ENCODE results near the gene TIMELESS.
"Not testable (repeated sequence)": the region's sequence is repeated elsewhere in the genome, so short reads cannot be mapped to it uniquely, and the experiment has no call there.

TIMELESS gene

DNA sequence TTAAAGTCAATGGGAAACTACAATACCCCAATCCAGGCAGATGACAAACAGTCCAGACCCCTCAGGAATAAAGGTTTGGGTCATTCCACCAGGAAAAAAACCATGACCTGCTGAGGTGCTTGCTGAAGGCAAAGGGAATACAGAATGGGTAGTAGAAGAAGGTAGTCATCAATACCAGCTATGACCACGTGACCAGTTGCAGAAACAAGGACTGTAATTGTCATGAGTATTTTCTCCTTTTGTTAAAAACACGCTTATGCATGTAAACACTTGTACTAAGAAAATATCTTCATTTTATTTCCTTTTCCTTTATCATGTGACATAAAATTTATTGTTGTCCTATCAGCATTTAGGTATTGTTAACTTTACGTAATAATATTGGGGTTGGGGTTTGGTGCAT is 45.0 kb downstream of the TIMELESS start:
- not testable (repeated sequence) for DNase-seq (ENCODE audit: low read depth in 2 of 2)

DNA sequence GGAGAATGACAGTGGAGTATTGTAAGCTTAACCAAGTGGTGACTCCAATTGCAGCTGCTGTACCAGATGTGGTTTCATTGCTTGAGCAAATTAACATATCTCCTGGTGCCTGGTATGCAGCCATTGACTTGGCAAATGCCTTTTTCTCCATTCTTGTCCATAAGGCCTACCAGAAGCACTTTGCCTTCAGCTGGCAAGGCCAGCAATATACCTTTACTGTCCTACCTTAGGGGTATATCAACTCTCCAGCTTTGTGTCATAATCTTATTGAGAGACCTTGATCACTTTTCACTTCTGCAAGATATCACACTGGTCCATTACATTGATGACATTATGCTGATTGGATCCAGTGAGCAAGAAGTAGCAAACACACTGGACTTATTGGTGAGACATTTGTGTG is 47.6 kb downstream of the TIMELESS start:
- not testable (repeated sequence) for DNase-seq (ENCODE audit: low read depth in 2 of 2)

DNA sequence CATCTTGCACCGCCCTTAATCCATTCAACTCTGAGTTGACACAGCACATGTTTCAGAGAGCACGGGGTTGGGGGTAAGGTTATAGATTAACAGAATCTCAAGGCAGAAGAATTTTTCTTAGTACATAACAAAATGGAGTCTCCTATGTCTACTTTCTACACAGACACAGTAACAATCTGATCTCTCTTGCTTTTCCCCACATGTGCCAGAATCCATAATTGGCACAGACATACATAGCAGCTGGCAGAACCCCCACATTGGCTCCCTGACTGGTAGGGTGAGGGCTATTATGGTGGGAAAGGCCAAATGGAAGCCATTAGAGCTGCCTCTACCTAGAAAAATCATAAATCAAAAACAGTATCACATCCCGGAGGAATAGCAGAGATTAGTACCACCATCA is 48.1 kb downstream of the TIMELESS start:
- DNase-seq (ENCODE audit: low read depth in 2 of 2), result not testable (repeated sequence)

DNA sequence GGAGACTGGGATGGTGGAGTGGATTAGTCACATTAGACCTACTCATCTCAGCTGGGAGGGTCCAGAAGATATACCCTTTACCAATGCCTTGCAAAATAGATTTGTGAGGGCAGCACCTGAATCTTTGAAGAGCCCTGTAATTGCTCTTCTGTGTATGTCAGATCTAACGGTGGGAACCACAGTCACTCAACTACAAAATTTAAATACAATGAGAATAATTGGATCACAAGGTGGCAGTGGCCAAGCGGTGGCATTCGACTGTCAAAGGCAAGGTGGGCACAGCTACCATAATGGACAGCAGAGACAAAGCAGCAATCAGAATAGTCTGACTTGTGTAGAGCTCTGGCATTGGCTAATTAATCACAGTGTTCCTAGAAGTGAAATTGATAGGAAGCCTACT is 49.8 kb downstream of the TIMELESS start:
- not testable (repeated sequence) for DNase-seq (ENCODE audit: low read depth in 2 of 2)

DNA sequence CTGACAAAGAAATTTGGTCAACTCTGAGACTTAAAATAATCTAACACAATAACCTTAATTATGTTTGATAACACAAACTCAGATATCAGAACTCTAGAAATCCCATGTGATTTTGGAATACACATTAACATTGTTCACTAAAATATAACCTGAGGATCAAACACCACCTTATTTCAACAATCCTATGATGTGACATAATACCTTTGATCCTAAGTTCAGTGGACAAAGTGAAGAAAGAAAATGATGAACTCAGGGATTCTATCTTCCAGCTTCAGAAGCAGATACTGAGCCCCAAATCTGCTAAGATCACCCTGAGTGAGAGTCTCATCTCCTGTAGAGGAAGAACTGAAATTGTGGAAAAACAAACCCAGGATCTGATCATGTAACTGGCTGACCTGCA is 50.9 kb downstream of the TIMELESS start:
- DNase-seq (ENCODE audit: low read depth in 2 of 2), result no peak

DNA sequence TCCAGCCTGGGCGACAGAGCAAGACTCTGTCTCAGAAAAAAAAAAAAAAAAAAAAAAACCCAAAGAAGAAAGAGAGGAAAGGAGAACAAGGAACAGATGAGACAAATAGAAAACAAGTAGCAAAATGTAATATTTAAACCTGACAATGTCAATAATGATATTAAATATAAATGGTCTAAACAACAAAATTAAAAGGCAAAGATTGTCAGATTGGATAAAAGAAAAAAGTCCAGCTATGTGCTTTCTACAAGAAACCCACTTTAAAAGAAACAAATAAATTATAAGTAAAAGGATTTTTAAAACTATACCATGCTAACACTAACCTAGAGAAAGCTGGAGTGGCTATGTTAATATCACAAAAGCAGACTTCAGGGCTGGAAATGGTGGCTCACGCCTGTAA is 56.9 kb downstream of the TIMELESS start:
- no peak for DNase-seq (ENCODE audit: low read depth in 2 of 2)

DNA sequence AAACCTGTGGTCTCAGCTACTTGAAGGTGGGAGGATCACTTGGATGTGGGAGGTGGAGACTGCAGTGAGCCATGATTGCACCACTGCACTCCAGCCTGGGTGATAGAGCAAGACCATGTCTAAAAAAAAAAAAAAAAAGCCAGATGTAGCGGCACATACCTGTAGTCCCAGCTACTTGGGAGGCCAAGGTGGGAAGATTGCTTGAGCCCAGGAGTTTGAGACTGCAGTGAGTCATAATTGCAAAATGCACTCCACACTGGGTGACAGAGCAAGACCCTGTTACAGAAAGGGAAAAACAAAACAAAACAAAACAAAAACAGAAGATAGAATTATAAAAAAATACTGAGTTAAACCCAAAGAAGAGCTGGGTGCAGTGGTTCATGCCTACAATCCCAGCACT is 57.5 kb downstream of the TIMELESS start:
- no peak for DNase-seq (ENCODE audit: low read depth in 2 of 2)

DNA sequence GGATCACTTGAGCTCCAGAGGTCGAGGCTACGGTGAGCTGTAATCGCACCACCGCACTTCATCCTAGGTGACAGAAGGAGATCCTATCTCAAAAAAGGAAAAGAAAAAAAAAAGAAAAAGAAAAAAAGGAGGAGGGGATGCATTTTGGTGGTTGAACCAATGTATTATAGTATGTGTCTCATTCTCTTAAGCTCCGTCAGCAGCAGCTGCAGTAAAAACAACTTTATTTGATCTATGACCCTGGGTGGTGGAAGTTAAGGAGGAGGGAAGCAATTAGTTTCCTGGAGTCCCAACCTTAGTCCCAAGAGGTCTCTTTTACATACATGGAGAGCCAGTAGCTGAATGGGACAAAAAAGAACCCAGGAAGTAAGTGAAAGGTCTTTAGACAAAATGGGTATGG is 59.8 kb downstream of the TIMELESS start:
- DNase-seq (ENCODE audit: low read depth in 2 of 2), result no peak

DNA sequence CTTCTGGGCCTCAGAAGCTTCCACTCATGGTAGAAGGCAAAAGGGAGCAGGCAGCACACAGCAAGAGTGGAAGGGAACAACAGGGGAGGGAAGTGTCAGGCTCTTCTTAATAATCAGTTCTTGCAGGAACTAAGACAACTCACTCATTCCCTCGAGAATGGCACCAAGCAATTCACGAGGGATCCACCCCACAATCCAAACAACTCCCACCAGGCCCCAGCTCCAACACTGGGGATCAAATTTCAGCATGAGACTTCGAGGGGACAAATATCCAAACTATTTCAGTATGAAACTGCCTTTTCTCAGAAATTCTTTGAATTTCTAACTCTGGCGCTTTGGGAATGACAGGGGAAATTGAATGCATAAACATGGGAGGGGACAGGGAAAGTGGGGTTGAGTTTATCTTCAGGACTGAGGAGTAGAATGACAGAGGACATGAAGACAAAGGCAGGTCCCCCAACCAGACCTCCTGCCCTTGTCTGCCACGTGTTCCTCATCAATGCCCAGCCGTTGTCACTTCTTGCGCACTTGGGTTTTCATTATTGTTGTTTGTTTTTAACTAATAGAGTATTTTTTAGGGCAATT is 62.0 kb downstream of the TIMELESS start:
- DNase-seq (ENCODE audit: low read depth in 2 of 2), result no peak

DNA sequence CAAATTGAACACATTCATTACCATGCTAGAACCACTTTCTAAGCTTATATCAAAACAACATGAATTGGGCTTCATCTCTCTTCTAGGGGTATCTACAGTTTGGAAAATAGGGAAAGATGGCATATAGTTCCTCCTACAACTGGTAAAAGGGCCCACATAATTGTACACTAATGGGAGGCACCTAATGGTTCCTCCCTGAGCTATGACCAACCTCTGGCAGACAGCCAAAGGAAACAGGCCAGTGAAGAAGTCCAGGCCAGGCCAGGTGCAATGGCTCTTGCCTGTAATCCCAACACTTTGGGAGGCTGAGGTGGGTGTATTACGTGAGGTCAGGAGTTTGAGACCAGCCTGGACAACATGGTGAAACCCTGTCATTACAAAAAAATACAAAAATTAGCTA is 63.4 kb downstream of the TIMELESS start:
- DNase-seq (ENCODE audit: low read depth in 2 of 2), result no peak

DNA sequence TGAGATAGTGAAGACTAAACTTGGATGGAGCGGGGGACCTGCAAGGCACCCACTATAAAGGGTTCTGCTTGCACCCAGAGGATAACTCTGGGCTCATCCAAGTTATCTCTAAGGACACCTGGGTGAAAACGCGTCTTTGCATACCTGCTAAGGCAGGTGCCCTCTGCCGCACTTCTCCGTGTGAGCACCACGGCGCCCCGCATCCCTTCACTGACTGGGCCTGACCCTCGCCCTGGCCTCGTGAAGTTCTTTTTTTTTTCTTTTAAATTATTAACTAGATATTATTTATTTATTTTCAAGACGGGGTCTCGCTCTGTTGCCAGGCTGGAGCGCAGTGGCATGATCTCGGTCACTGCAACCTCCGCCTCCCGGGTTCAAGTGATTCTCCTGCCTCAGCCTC is 66.6 kb downstream of the TIMELESS start:
- DNase-seq (ENCODE audit: low read depth in 2 of 2), result no peak

DNA sequence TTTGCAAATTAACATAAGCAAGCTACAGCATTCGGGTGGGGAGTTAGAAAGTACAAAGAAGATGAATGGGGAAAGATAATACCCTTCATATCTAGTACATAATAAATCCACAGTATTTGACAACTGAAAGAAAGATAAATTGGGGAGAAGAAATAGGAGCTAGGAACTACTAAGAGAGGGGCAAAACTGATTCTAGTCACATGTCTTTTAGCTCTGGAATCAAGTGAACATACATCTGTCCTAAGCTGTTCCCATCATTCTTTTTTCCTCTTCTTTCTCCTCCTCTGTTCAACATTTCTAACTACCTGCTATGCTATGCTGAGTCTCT is 71.3 kb downstream of the TIMELESS start:
- no peak for DNase-seq (ENCODE audit: low read depth in 2 of 2)

DNA sequence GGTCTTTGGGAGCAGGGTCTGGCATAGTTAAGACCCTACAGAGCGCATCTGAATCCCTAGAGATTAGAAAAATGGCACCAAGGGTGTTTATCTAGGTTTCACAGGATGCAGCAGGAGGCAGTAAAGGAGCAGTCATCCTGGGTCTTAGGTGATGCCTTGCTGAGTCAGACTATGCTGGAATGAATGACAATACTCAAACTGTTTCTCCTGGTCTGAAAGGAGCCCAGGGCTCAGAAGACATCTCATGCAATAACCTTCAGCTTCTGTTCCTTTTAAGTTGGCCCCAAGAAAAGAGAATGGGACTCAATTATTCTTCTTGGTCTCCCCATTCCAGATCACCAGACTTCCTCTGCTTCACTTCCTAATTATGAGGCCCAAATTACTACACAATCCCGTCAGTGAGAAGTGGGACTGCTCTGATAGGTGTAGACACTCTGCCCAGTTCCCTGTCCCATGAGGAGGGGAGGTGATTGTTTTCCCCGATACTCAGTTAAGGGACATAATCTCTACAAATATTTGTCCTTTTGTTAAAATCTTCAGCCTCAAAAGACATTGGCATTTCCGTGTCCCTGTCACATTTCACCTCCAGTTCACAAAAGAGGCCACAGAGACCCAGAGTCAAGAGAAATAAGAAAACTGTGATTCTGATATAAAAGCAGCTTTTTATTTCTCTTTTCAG is 71.8 kb downstream of the TIMELESS start:
- DNase-seq (ENCODE audit: low read depth in 2 of 2), result no peak

DNA sequence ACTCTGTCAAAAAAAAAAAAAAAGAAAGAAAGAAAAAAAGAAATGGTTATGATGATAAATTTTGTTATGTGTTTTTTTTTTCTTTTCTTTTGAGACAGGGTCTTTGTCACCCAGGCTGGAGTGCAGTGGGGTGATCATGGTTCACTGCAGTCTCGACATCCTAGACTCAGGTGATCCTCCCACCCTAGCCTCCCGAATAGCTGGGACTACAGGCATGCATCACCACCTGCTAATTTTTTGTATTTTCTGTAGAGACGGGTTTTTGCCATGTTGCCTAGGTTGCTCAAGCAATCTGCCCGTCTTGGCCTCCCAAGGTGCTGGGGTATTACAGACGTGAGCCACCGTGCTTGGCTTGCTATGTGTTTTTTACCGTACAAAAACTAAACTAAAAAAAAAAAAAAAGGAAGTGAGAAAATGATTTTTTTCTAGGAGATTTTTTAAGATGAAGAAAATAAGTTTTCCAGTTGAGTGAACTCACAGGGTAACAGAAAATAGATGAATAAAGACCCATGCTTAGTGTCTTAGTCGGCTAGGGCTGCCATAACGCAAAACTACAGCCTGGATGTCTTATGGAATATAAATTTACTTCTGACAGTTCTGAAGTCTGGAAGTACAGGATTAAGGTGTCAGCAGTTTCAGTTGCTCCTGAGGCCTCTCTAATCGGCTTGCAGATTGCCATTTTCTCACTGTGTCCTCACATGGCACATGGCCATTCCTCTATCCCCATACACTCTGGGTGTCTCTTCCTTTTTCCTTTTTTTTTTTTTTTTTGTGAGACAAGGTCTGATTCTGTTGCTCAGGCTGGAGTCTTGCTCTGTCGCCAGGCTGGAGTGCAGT is 73.4 kb downstream of the TIMELESS start:
- DNase-seq (ENCODE audit: low read depth in 2 of 2), result no peak

DNA sequence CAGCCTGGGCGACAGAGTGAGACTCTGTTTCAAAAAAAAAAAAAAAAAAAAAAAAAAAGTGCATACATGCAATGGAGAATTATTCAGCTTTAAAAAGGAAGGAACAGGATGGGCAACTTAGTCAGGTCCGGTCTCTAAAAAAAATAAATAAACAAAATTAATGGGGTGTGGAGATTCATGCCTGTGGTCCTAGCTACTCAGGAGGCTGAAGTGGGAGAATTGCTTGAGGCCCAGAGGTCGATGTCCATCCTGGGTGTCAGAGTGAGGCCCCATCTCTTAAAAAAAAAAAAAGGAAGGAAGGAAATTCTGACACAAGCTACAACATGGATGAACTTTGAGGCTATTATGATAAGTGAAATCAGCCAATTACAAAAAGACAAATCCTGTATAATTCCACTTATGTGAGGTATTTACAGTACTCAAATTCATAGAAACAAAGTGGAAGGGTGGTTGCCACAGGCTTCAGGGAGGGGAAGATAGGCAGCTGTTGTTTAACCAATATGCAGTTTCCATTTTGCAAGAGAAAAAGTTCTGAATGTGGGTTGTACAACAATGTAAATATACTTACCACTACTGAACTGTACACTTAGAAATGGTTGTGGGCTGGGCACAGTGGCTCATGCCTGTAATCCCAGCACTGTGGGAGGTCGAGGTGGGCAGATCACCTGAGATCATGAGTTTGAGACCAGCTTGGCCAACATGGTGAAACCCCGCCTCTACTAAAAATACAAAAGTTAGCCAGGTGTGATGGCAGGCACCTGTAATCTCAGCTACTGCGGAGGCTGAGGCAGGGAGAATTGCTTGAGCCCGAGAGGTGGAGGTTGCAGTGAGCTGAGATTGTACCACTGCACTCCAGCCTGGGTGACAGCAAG is 74.3 kb downstream of the TIMELESS start:
- DNase-seq (ENCODE audit: low read depth in 2 of 2), result no peak

DNA sequence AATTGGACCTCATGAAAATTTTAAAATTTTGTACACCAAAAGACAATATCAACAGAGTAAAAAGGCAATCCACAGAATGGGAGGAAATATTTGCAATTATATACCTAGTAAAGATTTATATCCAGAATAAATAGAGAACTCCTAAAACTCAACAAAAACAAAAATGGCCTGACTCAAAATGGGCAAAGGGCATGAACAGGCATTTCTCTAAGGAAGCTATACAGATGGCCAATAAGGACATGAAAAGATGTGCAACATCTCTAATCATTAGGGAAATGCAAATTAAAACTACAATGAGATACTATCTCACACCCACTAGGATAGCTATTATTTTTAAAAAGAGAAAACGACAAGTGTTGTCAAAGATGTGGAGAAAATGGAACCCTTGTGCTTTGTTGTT is 75.7 kb downstream of the TIMELESS start:
- no peak for DNase-seq (ENCODE audit: low read depth in 2 of 2)

DNA sequence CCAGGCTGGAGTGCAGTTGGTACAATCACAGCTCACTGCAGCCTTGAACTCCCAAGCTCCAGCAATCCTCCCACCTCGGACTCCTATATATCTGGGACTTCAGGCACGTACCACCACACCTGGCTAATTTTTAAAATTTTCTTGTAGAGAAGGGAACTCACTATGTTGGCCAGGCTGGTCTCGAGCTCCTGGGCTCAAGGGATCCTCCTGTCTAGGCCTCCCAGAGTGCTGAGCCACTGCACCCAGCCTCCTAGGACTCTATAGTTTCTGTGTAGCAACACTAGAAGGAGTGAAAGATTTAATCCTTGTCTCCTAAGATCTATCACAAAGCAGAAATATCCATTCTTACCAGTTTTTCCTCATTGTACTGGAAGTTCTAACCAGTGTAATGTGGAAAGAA is 82.3 kb downstream of the TIMELESS start:
- DNase-seq (ENCODE audit: low read depth in 2 of 2), result no peak
